GM18873 (cell line): ENCODE measurements around the gene ASCL2.

Experiments
- ATAC-seq: cut with Tn5 transposase; IDR thresholded peaks from one replicate; pipeline ENCODE4 v1.9.1; 2021; ENCODE audit warnings: mild to moderate bottlenecking, moderate library complexity, moderate number of reproducible peaks; ENCODE audit not compliant: unreplicated experiment, low FRiP score

Gene ASCL2, protein sequence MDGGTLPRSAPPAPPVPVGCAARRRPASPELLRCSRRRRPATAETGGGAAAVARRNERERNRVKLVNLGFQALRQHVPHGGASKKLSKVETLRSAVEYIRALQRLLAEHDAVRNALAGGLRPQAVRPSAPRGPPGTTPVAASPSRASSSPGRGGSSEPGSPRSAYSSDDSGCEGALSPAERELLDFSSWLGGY

GRCh38 chr11:2270322-2271076 lies at the start of gene ASCL2:
TSS of gene ASCL2 (minus strand) at chr11:2270588. CDS start at chr11:2270332, 256 bp downstream.
- ATAC-seq, result no peak

- ATAC-seq, result no peak
Measured at GRCh38 chr11:2319791-2320472, 49.5 kb upstream of the ASCL2 start.

GRCh38 chr11:2318707-2319106 lies 48.3 kb upstream of the ASCL2 start:
- no peak for ATAC-seq

DNA sequence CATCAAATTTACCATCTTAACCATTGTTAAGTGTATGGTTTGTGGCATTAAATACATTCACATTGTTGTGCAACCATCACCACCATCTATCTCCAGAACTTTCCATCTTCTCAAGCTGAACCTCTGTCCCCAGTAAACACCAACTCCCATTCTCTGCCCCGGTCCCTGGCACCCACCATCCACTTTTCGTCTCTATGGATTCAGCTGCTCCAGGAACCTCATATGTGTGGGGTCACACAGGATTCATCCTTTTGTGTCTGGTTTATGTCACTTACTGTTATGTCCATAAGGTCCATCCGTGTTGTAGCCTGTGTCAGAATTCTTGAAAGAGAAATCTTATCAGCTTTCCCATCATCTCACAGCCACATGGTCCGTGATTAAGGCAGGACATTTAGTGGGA lies 47.7 kb upstream of the ASCL2 start:
- no peak for ATAC-seq

DNA sequence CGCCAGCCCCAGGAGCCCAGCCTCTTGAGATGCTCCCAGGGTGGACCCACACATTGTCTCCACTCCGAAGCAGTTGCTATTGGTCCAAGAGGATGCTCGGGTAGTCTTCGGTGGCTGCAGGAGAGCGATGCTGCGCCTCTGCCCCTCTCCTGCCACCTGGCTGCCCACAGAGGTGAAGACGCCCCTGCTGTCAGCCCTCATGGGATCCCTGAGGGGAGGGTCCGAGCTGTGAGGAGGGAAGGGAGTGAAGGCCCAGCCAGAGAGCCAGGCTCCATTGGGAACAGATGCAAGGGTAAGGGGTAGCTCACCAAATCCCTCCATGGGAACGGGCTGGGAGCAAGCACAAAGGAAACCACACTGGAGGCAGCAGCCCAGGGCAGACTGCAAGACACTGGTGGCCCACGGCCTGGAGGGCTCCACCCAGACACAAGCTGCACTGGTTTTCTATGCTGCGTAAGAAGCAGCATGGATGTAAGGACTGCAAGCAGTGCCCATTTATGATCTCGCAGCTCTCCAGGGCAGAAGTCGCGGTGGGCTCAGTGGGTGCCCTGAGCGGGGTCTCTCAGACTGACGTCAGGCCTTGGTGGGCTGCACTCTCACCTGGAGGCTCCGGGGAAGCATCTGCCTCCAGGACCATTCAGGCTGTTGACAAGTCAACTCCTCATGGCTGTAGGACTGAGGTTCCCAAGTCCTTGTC lies 47.1 kb upstream of the ASCL2 start:
- ATAC-seq, result no peak

DNA sequence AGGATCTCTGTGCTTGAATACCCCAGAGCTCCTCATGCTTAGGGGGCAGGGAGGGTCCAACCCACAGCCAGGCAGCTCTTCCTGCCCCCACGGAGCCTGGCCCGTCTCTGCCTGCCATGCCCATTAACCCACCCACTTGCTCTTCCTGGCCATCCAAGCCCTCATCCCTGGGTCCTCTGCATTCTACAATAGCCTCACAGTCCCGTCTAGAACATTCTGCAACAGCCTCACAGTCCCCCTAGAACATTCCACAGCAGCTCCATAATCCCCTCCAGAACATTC lies 46.5 kb upstream of the ASCL2 start:
- ATAC-seq, result no peak

DNA sequence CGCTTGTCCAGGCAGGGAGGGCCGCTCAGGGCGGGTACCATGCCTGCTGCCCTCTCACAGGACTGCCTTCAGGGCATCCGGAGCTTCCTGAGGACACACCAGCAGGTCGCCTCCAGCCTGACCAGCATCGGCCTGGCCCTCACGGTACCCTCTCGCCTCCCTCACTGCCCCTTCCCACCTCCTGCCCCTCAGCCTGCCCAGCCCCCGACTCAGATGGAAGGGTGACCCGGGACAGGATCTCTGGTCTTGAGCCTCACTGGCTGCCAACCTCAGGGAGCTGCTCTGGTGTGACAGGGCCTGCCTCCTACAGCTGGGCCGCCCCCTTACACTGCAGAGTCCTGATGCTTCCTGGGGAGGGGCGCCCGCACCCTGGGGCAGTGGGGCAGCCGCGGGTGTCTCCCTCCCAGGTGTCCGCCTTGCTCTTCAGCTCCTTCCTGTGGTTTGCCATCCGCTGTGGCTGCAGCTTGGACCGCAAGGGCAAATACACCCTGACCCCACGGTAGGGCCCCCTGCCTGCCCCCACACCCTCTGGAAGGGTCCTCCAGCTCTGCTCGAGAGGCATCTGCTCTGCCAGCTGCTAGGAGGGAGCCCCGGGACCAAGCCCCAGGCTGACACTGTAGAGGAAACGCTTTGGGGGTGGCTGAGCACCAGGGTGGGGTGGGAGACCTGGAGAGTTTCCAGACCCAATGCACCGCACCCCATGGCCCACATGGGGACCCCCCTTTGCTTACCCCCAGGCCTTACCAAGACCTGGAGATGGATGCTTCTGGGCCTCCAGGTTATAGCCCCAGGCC lies 46.0 kb upstream of the ASCL2 start:
- no peak for ATAC-seq

DNA sequence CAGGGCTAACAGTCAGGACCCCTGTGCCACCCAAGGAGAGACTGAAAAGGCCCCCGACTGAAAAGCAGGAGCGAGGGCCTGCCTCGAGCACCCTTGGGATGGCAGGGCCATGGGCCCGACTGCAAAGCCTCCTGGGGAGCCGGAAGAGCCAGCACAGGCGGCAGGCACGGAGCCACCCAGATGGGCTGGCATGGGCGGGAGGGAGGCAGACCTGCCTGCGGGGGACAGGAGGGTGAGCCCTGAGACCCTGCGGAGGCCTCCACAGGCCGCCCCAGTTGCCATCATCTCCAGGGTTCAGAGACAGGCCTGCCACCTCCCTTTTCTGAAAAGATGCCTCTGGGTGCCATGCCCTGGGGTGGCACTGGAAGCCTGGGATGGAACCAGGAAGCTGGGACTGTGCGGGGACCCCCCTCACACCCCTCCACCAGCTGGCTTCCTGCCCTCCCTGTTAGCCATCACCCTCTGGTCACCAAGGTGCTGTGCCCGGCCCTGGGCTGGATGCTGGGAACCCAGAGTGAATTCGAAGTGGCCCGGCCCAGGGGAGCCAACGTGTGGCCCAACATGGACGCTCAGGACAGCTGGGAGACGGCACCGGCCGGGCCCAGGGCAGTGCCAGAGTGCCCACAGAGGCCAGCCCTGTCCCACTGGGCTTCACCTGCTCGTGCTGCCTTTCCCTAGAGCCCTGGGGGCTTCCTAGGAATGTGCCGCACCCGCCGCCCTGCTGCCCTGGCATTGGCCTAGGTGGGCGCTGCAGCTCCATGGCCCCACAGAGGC lies 45.2 kb upstream of the ASCL2 start:
- no peak for ATAC-seq

- no peak for ATAC-seq
Measured at GRCh38 chr11:2314525-2315394, 44.4 kb upstream of the ASCL2 start.

- no peak for ATAC-seq
Measured at GRCh38 chr11:2314136-2314524, 43.7 kb upstream of the ASCL2 start.

DNA sequence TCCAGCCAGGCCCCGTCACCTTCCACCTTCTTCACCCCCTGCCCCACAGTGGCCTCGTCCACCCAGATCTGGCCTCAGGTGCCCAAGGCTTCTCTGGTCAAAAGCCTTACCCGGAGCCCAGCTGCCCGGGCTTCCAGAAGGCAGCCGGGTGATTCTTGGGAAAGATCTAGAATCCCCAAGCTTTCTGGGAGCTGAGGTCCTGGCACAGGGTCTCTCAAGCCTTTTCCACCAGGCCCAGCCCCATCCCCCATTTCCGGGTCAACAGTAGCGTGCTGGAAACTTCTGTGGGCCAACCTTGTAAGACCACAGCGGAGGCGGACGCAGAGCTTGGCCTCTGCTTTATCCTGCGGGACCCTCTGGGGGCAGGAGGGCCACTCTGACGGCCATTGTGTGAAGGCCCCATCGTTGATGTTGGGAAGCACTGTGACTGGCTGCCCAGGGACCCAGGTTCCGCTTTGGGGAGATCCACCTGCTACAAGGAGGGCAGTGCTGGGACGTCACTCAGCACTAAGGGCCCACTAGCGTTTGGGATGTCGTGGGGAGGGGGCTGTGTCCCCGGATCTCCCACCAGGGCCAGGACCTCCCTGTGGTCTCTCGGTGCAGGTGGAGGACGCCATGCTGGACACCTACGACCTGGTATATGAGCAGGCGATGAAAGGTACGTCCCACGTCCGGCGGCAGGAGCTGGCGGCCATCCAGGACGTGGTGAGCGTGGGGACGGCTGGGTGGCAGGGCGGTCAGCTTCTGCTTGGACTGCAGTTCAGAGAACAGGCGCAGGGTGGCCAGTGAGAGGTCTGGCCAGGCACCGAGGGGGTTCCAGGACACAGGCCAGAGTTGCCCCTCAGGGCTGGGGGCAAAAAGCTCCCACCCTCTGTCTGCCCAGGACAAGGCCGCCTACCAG lies 42.9 kb upstream of the ASCL2 start:
- ATAC-seq, result no peak

DNA sequence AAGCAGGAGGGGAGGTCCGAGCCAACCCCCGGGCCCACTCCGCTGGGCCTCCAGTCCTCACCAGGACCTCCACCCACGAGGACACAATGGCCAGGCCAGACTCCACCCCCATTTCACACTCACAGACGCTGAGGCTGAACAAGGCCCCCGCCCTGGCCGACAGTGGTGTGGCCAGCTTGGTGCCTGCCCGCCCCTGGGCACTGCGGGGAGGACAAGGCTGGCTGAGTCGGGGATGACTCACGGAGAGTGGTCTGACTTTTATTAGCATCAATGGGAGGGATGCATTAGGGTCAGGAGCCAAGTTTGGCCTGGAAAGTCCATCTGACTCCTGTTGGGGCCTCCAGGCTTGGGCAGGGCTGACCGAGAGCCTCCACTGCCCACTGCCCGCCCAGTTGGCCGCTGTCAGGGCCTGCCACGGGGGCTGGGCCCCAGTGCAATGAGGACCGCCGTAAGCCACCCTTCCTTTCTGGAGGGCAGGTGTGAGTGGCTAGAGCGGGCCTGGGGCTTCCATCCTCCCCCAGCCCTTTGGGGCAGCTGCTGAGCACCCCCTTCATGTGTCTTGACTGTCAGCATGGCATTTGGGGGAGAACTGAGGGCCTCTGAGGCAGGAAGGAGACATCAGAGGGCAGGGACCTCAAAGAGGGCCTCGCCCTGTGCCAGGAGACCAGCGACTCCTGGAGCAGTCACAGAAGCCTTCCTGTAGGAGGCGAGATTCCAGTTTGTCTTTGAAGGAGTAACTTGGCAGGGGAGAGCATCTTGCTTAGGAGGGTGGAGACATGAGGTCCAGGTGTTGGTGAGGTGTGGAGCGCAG lies 42.0 kb upstream of the ASCL2 start:
- no peak for ATAC-seq

DNA sequence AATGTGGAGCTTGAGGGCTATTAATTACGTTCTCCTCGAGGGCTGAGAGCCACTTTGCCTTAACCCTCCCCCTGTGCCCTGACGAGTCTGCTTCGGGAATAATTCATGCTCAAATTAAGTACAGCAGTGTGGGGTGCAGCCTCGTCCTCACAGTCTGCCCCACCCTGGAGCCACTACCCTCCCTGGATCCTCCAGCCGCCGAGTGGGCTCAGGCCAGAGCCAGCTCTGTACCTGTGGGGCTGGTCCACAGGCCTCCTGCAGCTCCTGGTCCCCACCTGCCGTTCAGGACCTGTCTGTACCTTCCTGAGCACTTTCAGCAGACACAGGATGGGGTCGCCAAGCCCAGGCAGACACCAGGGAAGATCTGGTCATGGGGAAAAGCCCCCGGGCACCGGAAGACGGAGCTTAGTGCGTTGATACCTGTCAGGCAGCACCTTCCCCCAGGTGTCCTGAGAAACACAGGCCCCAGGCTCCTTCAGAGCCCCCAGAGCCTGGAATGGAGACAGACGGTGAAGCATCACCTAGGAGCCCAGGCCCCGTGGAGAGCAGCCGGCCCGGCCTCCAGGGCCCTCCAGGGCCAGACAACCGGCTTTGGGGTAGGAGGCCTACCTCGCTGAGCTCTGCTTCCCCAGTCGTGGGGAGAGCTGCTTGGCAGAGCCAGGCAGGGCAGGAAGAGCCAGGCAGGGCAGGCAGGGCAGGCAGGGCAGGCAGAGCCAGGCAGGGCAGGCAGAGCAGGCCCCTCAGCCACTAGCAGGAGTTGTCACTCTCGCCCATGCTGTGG lies 41.2 kb upstream of the ASCL2 start:
- no peak for ATAC-seq

GRCh38 chr11:2310786-2311352 lies 40.5 kb upstream of the ASCL2 start:
- ATAC-seq, result no peak

DNA sequence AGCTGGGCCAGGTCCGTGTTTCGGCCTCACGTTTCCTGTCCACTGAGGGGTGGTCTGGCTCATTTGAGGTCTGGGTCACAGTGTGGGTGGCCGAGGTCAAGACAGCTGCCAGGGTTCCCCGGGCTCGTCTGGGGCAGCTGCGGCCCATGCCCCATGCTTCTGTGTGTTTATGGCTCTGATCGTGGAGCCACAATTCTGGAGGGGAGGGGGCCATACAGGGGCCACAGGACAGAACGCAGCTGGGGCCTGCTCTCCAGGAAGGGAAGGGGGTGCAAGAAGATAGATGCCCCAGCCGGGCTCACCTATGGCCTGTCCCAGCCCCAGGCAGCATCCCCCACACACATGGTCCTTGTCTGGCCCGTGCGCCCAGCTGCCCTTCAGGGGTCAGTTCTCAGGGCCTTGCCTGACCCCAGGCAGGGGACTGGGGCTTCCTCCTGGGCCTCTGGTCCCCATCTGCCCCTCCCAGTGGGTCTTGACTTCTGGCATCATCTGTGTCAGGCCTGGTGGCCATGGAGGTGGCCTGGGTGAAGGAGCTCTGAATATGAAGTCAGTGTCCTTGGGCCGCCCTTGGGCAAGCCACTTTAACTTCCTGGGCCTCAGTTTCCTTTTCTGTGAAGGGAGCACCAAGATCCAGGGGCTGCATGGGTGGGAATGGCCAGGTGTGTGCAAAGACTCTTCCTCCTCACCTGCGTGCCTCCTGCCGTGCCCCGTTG lies 39.8 kb upstream of the ASCL2 start:
- ATAC-seq, result no peak
